Daoy (cell line): ENCODE data around the gene TMEM212. TPM values are rescaled to one million over a fixed set of nuclear protein-coding genes. Genes with fewer than 3 reads are reported as not detected.
A peak's percentile ranks its signal among the peaks of the same experiment; 100 is the strongest.
"Not testable (repeated sequence)": the region's sequence is repeated elsewhere in the genome, so short reads cannot be mapped to it uniquely, and the experiment has no call there.

Experiments
- DNase-seq: peaks from one replicate; pipeline ENCODE4 v3.0.0-alpha.2; 2015; ENCODE audit warnings: low read depth
- total RNA-seq: library from RNA; depleted of rRNA; stranded (reverse); fragments of >200 nt; shearing (Covaris generic); gene quantifications from 2 replicates; pipeline ENCODE4 v1.2.3, GENCODE V29; 2014

The TMEM212 gene
- total RNA-seq, 1 experiment from 2014 or later: not detected

- no peak for DNase-seq
These were observed 29.8 kb upstream of the TMEM212 start for GRCh38 chr3:171813278-171813896.

DNA sequence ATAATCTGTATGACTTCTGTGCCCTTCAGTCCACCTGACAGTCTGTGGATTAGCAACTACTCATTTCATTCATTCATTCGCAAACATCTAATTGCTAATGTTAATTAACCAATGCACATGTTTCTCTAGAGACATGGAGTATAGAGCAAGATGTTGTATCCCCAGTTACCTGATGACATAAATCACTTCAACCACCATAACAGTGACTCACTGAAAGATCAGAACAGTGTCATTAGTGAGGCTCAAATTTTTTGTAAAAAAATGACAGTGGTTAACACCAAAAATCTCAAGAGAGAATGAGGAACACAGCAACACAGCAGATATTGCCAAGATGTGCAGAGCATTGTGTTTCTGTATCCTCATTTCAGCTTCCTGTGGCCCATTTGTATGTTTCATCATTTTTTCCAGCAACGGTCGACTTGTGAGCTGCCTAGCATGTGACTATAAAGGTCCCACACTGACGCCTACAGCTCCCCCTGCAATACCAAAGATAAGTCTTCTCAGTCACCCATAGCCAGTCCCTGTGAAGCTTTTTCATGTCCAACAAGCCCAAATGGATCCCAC is 29.2 kb upstream of the TMEM212 start:
- DNase-seq: peak; percentile 71

DNA sequence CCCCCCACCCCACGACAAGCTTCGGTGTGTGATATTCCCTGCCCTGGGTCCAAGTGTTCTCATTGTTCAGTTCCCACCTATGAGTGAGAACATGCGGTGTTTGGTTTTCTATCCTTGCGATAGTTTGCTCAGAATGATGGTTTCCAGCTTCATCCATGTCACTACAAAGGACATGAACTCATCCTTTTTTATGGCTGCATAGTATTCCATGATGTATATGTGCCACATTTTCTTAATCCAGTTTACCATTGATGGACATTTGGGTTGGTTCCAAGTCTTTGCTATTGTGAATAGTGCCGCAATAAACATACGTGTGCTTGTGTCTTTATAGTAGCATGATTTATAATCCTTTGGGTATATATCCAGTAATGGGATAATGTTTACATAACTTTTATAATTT is 28.5 kb upstream of the TMEM212 start:
- not testable (repeated sequence) for DNase-seq

DNA sequence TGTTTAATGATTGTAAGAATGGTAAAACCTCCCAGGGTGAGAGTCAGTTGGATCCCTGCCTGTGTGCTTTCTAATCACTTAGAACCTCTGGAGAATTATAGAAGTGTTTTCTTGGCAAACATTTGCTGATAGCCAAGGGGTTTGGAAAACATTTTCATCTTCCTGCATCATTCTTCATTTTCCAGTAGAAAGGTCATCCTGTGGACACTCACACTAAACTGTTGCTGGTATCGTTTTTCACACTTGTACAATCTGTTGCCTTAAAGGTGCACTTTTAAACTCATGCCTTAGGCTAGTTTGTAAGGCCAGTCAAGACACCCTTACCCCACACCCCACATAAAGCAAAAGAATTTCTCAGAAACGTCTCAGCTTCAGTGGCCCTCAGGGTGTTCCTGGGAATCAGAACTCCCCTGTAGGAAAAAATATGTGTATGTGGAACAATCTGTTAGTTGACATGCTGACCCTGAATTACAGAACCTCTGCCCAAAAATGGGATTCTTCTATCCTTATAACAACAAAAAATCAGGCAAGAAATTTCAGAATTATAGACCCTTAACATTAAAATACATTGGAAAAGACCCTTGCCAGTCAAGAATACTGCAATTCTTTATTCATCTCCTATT is 27.1 kb upstream of the TMEM212 start:
- no peak for DNase-seq

DNA sequence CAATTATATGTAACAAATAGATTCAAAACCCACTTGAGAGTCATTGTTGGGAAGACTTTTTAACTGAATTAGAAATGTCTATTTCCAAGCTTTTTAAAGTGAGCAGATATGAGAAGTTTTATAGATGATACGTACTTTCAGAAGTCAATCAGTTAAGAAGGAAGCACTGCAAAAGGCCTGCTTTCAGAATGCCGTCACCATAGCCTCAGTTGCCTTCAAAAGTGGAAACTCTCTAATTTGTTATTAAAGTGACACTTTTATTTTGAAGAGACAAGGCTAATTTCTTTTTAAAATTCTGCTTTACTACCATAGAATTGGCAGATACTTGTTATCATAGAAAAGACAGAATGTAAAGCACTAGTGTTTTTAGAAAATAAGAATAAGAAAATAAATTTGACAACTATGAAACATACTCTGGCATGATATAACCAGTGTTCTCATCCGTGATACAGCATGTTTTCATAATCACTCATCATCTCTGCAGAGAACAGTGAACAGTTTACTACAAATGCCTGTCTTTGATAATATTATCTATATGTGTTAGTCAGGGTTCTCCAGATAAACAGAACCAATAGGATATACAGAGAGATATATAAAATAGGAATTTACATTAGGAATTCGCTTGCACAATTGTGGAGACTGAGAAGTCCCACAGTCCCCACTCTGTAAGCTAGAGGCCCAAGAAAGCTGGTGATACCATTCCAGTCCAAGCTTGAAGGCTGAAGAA is 25.9 kb upstream of the TMEM212 start:
- no peak for DNase-seq

GRCh38 chr3:171821044-171821443 is 22.1 kb upstream of the TMEM212 start:
- DNase-seq: no peak

GRCh38 chr3:171821778-171822358 is 21.3 kb upstream of the TMEM212 start:
- no peak for DNase-seq

- no peak for DNase-seq
These were observed 20.6 kb upstream of the TMEM212 start for GRCh38 chr3:171822431-171823106.

DNA sequence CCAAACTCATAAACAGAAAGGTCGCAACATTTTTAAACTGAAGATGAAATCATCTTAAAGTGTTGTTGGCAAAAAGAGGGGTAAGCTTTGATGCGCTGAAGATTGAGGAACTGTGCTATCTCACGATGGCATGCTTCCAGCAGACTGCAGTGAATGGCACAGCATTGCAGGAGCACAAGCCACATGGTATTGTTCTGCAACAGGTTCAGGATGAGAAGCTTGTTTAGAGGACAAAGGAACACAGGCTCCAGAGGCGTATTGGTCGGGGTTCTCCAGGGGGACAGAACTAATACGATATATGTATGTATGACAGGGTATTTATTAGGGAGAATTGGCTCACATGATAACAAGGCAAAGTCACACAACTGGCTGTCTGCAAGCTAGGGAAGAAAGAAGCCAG is 19.0 kb upstream of the TMEM212 start:
- no peak for DNase-seq

GRCh38 chr3:171824824-171825221 is 18.3 kb upstream of the TMEM212 start:
- peak; percentile 77 for DNase-seq

GRCh38 chr3:171825222-171825828 is 17.8 kb upstream of the TMEM212 start:
- DNase-seq: peak; percentile 63

DNA sequence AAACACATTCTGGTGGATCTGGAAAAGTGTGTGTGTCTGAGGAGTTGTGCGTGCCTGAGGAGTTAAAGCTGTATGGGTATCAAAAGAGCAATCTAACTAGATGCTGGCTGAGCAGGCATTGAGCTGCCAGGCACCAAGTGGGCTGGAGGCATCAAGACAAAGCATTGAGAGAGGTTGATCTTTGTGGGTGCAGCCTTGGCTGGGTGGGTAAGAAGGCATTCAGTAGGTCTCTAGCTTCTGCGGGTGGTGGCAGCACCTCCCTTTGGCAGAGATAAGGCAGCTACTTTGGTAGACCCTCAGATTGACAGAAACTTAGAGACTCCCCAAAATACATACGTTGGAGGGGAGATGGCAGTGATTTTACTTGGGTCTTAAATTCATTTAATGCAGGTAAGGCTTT is 15.8 kb upstream of the TMEM212 start:
- no peak for DNase-seq

DNA sequence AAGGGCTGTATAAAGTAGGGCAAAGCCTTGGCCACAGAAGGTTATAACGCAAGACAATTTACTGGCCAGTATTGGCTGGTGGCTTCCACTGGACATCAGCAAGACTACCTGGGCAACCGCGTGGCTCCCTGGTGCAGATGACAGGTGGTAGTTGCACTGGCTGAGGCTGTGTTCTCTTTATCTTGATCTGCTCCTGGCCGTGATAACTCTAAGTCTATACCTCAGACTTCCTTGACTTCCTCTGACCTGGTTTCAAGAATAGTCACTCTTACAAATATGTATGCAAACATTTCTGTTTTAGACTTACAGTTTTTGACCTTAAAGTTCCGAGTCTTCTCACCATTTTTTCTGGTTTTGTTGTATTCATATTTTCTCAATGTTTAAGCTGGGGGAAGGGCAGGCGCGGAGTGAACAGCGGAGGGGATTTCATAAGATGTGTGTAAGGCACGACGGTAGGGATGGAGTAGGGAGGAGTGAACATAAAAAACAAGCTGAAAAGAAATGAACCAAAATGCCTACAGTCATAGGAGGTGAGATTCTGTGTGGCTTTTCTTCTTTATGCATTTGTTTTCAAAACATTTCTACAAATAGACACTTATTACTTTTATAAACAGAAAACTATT is 15.2 kb upstream of the TMEM212 start:
- no peak for DNase-seq

DNA sequence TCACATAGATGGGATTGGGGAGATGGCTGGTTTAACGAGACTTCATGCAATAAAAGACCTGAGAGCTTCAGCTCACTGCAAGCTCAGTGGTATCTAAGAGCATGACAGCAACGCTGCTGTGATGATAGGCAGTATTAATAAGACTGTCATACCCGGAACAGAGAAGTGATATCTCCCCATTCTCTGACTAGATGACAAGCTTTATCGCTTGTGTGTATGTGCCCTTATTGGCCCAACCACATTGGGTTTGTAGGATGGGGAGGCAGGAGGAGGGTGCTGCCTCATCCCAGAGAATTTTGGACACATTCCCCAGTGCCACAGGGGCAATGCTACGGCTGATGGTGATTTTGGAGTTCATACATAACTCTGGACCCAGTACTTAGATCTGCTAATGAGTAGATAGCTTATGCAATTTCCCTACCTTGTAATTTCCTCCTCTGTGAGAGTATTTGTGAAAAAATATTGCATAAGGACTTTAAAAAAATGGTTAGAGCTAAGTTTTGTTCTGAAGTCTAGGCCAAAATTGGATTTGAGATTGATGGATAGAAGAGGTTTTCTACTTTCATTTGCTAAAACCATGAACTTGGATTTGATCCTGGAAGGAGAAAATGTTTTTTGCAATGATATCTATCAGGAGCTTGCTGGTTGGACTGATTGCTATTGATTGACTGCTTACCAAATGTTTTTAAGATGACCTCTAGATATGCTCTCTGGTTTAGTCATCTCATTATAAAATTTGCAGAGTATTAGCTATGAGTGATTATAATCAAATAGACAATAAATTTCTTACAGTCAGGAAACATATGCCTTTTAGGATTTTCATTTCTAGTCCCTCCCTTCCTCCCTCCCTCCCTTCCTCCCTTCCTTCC is 14.0 kb upstream of the TMEM212 start:
- DNase-seq: no peak

DNA sequence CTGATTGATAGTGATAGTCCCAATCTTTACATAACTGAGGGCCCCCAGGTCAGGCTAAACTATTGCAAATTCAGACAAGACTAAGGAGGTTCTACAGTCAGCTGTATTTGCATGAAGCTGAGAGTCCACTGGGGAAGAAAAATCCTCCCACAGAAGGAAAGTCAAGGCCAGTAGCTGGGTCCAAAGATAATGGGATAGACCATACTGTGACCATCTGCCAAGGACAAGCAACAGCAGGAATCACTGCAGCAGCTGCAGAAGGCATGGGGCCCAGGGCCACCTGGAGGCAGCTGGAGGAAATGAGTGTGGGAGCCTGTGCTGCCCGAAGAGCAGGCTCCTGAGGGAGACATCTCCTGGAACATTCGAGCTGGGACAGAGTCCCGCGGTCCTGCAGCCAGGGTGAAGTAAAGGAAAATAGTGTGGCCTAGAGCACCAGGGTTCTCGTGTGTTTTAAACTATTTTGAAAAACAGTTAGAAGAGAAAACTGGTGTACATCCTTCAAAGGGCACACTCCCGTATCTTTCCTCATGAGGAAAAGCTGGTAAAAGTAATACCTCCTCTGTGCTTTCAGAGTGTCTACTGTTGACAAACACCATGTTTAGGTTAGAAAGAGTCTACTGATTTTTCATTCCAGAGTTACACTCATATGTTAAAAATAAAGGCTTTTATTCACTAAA is 13.2 kb upstream of the TMEM212 start:
- peak; percentile 86 for DNase-seq

DNA sequence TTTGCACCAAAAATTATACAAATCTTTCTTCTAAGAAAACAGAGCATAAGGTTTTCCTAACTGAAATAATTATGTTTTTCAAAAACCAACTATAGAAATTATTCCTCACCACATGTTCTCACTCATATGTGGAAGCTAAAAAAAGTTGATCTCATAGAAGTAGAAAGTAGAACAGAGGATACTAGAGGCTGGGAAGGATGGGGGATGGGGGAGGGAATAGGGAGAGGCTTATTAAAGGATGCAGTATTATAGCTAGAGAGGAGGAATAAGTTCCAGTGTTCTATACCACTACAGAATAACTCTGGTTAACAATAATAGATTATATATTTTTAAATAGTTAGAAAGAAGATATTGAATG is 12.7 kb upstream of the TMEM212 start:
- DNase-seq: no peak

GRCh38 chr3:171831936-171832335 is 11.2 kb upstream of the TMEM212 start:
- DNase-seq: no peak

DNA sequence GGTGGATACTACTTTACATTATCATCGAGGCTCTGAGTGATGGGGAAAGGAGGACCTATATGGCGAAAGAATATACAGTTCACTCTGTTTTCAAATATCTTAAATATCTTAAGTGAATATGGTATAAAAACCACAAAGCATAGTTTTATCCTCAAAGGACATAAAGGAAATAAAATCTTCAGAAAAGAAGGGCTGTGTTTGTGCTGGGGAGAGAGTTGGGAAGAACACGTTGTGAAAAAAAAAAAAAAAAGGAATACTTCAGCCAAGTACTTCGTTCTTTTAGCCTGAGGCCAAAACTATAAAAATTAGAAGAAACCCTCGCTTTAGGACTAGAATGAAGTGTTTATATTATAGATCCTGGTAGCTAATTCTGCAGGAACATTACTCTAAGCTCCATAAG is 10.2 kb upstream of the TMEM212 start:
- DNase-seq: no peak

DNA sequence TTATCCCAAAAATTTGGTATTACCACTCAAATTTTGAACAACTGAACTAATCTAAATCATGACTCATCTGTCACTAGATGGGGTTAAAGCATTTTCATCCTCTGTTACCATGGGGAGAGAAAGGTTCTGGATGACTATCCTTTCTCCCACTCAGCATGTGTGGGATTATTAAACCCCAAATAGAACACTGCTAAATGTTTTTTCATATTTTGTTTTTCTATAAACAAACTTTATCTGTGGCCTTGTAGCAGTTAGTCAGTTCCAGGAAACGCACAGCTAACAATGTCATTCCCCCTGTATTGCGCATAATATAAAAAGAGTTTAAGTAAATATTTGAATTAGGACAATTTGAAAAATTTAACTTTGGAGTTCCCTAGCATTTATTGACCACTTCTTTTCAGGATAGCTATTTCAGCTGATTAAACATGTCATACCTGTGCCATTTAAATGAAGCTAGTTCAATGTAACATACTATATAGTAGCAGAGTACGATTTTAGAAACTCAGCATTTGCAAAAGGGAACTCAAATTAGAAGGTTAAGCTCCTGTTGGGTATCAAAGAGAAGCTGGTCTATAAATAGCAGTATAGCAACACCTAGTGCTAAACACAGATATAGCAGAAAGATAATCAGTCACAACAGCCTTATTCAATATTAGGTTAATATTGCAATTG is 9.2 kb upstream of the TMEM212 start:
- DNase-seq: peak; percentile 21
